Nucleus accumbens (tissue), 56 donors: ENCODE data around the gene HNRNPLL.
"Not testable (repeated sequence)": the region's sequence is repeated elsewhere in the genome, so short reads cannot be mapped to it uniquely, and the experiment has no call there.

Experiments
- DNase-seq, 56 donors: peaks; one replicate each; lab custom pipeline; 2025; lab: John Stamatoyannopoulos, UW

The HNRNPLL gene

DNA sequence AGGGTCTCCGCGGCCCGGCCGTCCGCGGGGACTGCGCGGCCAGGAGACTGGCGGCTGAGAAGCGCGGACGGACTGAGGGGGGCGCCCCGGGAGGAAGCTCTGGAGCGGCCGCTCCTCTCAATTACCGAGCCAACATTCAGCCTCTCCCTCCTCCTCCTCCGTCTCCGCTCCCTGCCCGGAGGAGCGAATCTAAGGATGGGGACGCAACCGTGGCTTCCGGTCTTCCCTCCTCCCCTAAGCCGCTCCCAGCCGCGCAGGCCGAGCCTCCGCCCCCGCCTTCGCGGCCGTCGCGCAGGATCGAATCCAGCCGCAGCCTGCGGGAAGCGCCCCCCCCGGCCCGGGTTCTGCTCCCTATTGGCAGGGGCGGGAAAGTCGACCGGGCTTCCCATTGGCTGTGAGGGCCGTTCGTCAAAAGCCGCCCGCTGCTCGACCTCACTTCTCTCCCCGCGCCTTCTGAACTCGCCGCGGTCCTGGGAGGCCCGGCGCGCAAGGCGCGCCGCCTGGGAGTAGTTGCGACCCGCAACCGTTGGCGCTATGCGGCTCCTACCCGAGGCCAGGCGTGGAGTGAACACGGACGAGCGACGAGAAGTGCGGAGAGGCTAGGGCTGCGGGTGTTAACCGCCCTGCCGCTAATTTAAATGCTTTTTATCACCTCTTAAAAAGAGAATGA, at the start of gene HNRNPLL:
HNRNPLL (minus strand) TSS at position 197 of the 670 bp plus-strand sequence. CDS start 302 bp downstream, outside the sequence.
- peak; percentile 68 to 98 (median 95) for DNase-seq

GRCh38 chr2:38650717-38651116, 48.0 kb upstream of the HNRNPLL start:
- no peak for DNase-seq

DNA sequence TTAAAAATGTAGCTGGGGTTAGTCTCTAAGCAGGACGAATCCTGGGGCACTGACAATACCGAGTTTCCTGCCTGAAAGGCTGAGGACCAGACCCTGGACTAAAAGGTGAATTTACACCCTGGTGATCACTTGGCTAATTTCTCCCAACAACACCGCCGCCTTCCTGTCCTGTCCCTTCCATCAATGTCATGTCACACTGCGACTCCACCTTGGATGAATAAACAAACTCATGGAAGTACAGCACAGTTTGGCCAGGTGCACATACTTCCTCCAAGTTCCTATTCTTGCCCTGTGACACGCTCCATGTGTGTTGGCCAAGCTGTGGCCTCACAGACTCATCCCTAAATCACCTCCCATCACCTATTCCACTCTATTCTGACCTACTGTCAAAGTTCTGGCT, 47.3 kb upstream of the HNRNPLL start:
- DNase-seq: no peak

- DNase-seq: no peak
These were observed 46.5 kb upstream of the HNRNPLL start for GRCh38 chr2:38649176-38649728.

GRCh38 chr2:38648107-38648761, 45.5 kb upstream of the HNRNPLL start:
- no peak for DNase-seq

GRCh38 chr2:38643683-38644511, 41.2 kb upstream of the HNRNPLL start:
- not testable (repeated sequence) for DNase-seq

GRCh38 chr2:38643021-38643671, 40.4 kb upstream of the HNRNPLL start:
- no peak for DNase-seq

DNA sequence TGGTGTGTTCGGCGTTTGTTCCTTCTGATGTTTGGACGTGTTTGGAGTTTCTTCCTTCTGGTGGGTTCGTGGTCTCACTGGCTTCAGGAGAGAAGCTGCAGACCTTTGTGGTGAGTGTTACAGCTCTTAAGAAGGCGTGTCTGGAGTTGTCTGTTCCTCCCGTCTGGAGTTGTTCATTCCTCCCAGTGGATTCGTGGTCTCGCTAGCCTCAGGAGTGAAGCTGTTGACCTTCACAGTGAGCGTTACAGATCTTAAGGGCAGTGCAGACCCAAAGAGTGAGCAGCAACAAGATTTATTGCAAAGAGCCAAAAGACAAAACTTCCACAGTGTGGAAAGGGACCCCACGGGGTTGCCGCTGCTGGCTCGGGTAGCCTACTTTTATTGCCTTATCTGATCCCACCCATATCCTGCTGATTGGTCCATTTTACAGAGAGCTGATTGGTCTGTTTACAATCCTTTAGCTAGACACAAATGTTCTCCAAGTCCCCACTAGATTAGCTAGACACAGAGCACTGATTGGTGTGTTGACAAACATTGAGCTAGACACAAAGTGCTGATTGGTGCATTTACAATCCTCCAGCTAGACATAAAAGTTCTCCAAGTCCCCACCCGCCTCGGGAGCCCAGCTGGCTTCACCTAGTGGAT, 39.8 kb upstream of the HNRNPLL start:
- not testable (repeated sequence) for DNase-seq

- DNase-seq: no peak
These were observed 33.3 kb upstream of the HNRNPLL start for GRCh38 chr2:38636069-38636468.

GRCh38 chr2:38635139-38635538, 32.4 kb upstream of the HNRNPLL start:
- DNase-seq: no peak

DNA sequence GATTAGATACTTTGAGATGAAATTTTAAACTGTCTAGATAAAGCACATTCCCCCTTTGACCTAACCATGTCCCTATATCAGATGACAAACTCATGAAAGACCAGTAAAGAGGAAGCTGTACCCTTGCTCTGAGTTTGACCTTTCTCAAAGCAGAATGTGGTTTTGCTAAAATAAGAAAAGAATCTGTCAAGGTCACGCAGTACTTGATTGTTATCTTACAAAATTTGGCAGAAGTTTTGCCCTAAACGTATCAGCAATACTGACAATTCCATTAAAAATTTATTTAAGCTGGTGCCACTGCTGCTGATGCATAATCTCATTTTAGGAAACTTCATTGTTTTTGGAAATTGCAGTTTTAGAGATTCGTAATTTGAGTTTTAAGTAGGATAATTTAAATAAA, 32.0 kb upstream of the HNRNPLL start:
- DNase-seq: no peak

DNA sequence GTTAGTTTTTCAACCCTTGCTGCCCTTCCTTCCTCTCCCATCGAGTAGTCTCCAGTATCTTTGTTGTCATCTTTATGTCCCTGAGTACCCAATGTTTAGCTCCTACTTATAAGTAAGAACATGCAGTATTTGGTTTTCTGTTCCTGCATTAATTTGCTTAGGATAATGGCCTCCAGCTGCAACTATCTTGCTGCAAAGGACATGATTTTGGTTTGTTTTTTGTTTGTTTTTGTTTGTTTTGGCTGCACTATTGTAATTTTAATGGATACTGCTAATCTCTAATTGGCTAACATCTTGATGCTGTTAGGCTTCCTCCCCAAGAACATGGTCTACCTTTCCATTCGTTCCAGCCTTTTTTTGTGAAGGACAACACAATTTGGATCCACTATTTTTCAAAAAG, 31.2 kb upstream of the HNRNPLL start:
- DNase-seq: no peak

DNA sequence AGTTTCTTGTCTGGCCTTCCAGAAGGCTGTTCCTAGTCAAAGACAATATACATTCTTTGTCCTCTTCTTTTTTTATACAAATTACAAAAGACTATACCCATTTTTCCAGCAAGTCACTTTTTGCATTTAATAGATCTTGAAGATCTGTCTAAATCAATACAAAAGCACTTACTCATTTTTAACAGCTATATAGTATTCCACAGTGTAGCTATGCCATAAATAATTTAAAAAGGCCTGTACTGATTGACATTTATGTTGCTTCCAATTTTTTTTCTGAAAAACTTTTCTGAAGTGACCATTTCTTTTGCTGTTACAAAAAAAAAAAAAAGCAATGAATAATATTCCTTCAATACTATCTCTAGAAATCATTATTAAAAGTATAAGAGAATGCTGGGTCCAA, 30.3 kb upstream of the HNRNPLL start:
- no peak for DNase-seq

GRCh38 chr2:38631976-38632375, 29.2 kb upstream of the HNRNPLL start:
- no peak for DNase-seq

DNA sequence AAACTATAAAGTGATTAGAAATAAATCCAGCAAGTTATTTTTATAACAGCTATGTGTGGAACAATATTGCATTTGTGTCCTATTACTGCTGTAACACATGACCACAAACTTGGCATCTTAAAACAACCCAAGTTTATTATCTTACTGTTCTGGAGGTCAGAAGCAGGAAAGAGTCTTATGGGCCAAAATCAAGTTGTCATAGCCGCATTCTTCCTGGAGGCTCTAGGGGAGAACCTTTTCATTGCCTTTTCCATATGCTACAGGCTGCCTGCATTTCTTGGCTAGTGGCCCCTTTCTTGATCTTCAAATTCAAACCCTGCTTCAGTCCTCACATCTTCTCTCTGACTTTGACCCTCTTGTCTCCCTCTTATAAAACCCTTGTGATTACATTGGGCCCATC, 27.0 kb upstream of the HNRNPLL start:
- DNase-seq: no peak

DNA sequence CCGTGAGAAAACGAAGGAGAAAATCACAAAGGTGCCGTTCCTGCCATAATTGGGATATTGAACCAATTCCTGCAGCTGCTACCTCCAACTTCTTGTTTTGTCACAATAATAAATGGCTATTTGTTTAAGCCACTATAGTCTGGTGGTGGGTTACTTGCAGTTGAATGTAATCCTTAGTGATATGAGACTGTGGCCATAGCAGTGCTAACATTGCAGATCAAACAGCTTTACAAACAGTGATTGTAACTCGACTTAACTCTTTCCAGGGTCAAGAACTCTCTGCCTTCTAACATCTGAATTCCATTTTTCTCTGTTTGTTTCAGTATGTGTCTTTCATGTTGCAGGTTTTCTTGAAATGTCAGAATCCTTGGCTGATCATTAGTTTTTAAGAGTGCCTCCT, 24.7 kb upstream of the HNRNPLL start:
- DNase-seq: no peak

DNA sequence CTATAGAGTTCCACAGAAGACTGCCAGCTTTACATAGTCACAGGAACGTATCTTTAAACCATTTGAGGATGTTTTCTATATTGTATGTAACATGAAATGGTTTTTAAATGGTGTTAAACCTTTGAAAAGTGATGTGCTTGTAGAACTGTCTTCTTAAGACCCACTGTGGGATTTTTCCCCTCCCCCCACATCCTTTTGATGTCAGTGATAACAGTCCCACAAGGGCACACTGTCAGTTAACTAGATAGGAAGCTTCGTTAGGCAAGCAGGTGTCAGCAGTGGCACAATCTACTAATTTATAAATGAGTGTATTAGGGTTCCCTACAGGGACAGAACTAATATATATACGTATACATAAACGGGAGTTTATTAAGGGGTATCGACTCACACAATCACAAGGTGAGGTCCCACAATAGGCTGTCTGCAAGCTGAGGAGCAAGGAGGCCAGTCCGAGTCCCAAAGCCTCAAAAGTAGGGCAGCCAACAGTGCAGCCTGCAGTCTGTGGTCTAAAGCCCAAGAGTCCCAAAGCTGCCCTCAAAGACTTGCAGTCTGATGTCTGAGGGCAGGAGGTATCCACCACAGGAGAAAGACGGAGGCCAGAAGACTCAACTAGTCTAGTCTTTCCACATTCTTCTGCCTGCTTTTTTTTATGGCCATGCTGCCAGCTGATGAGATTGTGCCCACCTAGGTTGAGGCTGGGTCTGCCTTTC, 23.8 kb upstream of the HNRNPLL start:
- no peak for DNase-seq

DNA sequence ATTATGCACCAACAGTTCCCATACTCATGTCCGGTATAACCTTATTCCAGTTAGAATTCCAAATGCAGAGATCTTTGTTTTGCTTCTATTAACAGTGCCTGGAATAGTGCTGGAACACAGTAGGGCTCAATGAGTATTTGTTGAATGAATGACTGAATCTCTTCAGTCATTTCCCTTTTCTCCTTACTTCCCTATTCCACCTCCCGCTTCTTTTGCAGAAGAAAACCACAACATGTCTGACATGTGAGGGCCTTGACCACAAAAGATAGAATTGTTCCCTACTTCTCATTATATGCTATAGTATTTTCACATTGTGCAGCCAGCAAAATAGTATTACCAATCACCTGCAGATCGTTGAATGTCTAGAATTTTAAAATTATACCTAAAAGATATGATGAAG, 19.5 kb upstream of the HNRNPLL start:
- DNase-seq: no peak

DNA sequence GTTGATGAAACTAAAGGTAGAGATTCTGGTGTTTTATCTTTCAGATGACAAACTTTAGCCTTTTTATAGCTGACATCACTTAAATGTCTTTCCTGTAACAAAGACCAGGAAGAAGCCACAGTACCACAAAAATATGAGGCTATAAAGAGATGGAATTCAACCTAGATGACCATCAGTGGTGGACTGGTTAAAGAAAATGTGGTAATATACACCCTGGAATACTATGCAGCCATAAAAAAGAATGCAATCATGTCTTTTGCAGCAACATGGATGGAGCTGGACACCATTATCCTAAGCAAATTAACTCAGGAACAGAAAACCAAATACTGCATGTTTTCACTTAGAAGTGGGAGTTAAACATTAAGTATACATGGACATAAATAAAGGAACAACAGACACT, 18.3 kb upstream of the HNRNPLL start:
- no peak for DNase-seq
